ENCODE measurements around the gene LYRM4.

The LYRM4 gene

GRCh38 chr6:5098501-5099270 is 162.1 kb downstream of the LYRM4 start:
- DNase-seq (ENCODE audit: low read depth) = no peak

DNA sequence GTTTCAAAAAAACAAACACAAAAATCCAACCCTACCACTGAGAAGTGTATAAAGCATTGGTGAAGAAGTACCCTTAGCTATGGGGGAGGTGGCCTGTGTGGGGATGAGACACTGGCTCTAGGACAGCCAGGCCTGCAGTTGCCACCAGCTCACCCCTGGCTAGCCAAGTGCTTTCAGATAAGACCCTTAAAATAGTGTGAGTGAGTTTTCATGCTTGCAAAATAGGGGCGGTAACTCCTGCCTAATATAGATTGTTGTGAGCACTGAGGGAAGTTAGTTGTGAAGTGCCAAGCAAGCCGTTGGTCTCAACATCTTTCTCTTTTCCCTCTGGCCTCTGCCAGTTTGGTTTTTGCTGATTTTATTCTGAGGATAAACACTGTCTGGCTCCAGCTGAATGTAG is 164.3 kb downstream of the LYRM4 start:
- no peak for DNase-seq (ENCODE audit: low read depth)

GRCh38 chr6:5095236-5095635 is 165.5 kb downstream of the LYRM4 start:
- no peak for DNase-seq (ENCODE audit: low read depth)

- DNase-seq (ENCODE audit: low read depth) = peak; percentile 55
Observed at GRCh38 chr6:5094327-5094726, 166.4 kb downstream of the LYRM4 start.

DNA sequence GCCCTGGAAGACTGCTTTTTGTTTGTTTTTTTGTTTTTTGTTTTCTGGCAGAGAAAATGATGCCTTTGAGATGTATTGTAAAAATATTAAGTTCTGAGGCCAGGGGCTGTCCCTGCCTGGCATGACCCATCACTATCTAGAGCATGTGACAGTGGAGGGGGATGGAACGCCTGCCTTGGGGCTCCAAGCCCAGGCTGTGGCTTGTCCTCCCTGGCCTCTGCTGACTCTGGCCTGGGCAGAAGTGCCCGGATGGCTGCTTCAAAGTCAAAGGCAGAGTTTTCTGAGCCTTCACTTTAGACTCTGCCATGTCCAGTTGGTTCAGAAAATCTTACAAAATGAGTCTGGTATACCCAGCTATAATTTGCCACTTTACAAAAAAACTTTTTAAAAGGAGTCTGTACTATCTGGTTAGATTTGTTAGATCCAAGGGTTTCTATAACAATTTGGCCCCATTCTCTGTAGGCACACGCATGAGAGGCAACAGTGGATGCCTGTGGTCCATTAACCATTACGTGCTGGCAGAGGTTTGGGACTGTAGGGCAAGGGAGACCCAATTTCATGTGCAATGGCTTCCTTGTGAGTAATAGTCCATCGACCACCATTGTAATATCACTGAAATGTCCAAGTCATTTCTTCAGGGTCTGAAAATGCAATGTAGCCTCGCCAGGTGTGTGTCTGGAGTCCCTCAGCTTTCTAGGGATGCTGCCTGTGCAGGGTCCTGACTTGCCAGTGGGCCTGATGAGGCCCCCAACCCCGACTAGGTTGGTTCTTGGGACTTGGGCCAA is 167.3 kb downstream of the LYRM4 start:
- DNase-seq (ENCODE audit: low read depth) = no peak

GRCh38 chr6:5091210-5092069 is 169.3 kb downstream of the LYRM4 start:
- DNase-seq (ENCODE audit: low read depth) = no peak

GRCh38 chr6:5090603-5091002 is 170.1 kb downstream of the LYRM4 start:
- no peak for DNase-seq (ENCODE audit: low read depth)

- DNase-seq (ENCODE audit: low read depth) = no peak
Observed at GRCh38 chr6:5089481-5090438, 171.0 kb downstream of the LYRM4 start.

DNA sequence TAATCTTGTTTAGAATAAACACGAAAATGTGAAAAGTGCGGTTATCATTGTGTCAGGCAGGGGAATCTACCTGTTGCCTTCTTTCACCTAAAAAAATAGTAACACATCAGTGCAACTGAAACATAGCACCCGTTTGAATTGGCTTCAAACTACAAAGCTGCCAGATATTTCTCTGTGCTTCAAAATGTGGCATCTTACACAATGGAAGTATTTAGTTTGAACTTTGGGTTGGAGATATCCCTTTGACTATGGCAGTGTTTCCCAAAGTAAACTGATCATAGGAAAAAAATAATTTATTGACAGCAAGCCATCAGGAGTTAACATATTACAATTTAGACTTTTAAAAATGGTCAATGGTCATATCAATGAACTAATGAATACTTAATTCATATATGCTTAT is 172.0 kb downstream of the LYRM4 start:
- no peak for DNase-seq (ENCODE audit: low read depth)

- no peak for DNase-seq (ENCODE audit: low read depth)
Observed at GRCh38 chr6:5087389-5087788, 173.4 kb downstream of the LYRM4 start.

- DNase-seq (ENCODE audit: low read depth) = no peak
Observed at GRCh38 chr6:5086294-5086890, 174.4 kb downstream of the LYRM4 start.

GRCh38 chr6:5085648-5086293 is 175.0 kb downstream of the LYRM4 start:
- no peak for DNase-seq (ENCODE audit: low read depth)

DNA sequence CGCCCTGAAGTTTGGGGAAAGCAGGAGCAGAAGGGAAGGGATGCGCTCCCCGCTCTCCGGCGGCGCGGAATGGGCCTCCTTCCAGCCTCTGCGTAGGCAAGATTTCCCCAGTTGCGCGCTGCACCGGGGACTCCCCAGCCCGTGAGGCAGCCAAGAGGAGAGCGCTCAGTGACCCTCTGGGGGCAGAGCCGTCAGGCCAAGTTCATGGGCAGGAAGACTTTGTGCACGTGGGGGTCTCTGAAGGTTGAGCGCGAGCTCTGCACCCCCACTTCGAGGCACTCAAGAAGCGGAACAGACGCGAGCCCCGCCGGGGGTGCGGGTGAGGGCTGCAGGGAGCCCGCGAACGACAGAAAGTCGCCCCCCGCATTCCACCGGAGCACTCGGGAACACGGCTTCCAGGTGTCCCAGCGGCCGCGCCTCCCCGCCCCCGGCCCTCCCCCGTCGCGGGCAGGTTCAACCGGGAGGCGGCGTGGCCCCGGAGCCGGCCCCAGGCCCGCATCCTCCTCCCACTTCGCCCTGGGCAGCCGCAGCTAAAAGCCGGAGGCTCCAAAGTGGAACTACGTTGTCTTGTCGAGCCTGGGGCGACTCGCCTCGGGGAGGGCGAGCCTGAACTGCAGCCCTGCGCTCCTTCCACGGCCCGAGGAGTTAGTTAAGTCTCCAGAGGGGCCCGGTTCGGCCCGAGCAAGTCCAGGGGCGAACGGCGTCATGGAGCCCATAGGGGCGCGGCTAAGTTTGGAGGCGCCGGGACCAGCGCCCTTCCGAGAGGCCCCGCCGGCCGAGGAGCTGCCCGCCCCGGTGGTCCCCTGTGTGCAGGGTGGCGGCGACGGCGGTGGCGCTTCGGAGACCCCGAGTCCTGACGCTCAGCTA is 175.7 kb downstream of the LYRM4 start, which contains the start of gene PPP1R3G:
TSS of gene PPP1R3G (plus strand) at position 561 of the 867 bp plus-strand sequence. CDS start at position 706, 145 bp downstream.
- no peak for DNase-seq (ENCODE audit: low read depth)

GRCh38 chr6:5084360-5084780 is 176.4 kb downstream of the LYRM4 start:
- DNase-seq (ENCODE audit: low read depth) = no peak

- DNase-seq (ENCODE audit: low read depth) = no peak
Observed at GRCh38 chr6:5083813-5084359, 176.9 kb downstream of the LYRM4 start.

DNA sequence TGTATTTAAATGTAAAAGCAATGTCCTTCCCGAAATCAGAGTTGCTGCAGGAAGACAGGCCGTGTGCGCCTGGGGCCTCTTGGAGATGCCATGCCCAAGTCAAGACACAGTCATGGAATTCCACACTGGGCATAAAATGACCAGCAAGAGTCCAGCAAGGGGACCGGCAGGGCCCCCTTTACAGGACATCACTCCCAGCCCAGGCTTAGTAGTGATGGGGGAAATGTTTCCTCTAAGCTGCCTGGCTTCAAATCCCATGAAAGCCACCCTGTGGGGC is 177.5 kb downstream of the LYRM4 start:
- no peak for DNase-seq (ENCODE audit: low read depth)

GRCh38 chr6:5082487-5083306 is 178.1 kb downstream of the LYRM4 start:
- DNase-seq (ENCODE audit: low read depth) = peak; percentile 85

- DNase-seq (ENCODE audit: low read depth) = no peak
Observed at GRCh38 chr6:5081955-5082354, 178.8 kb downstream of the LYRM4 start.
